Activated T-helper 1 cell treated with anti-CD3 and anti-CD28 coated beads, Interleukin-2, amount 50 U/mL, for 16 hours (primary cell): Measurements from ENCODE around the gene ABCC1.
A peak's percentile ranks its signal among the peaks of the same experiment; 100 is the strongest.
"Not testable (repeated sequence)": the region's sequence is repeated elsewhere in the genome, so short reads cannot be mapped to it uniquely, and the experiment has no call there.

Source experiments
- DNase-seq, 2 donors: peaks; one replicate each; pipeline ENCODE4 v3.0.0-alpha.2; 2020; ENCODE audit warnings: low read depth in 1 of 2, low spot score in 1 of 2

ABCC1 gene

GRCh38 chr16:15949210-15950160 is at the start of gene ABCC1:
TSS of gene ABCC1 (plus strand) at chr16:15949616. CDS start at chr16:15949752, 136 bp downstream.
- DNase-seq: peak; percentile 15 to 49

- no peak for DNase-seq
Measured at GRCh38 chr16:15900357-15900756, 49.1 kb upstream of the ABCC1 start.

- DNase-seq: no peak
Measured at GRCh38 chr16:15900901-15901500, 48.4 kb upstream of the ABCC1 start.

GRCh38 chr16:15903960-15904359 is 45.5 kb upstream of the ABCC1 start:
- DNase-seq: no peak

- DNase-seq: no peak
Measured at GRCh38 chr16:15906439-15906838, 43.0 kb upstream of the ABCC1 start.

GRCh38 chr16:15907863-15908478 is 41.4 kb upstream of the ABCC1 start:
- no peak for DNase-seq

- no peak for DNase-seq
Measured at GRCh38 chr16:15911198-15911597, 38.2 kb upstream of the ABCC1 start.

GRCh38 chr16:15913046-15913698 is 36.2 kb upstream of the ABCC1 start:
- no peak for DNase-seq

- no peak for DNase-seq
Measured at GRCh38 chr16:15915555-15916081, 33.8 kb upstream of the ABCC1 start.

GRCh38 chr16:15916323-15916722 is 33.1 kb upstream of the ABCC1 start:
- no peak for DNase-seq

- not testable (repeated sequence) for DNase-seq
Measured at GRCh38 chr16:15918314-15918713, 31.1 kb upstream of the ABCC1 start.

GRCh38 chr16:15919331-15919730 is 30.1 kb upstream of the ABCC1 start:
- no peak for DNase-seq

GRCh38 chr16:15924996-15925395 is 24.4 kb upstream of the ABCC1 start:
- DNase-seq: no peak

GRCh38 chr16:15925631-15926030 is 23.8 kb upstream of the ABCC1 start:
- DNase-seq: no peak

GRCh38 chr16:15928261-15929104 is 20.9 kb upstream of the ABCC1 start:
- no peak for DNase-seq

- DNase-seq: no peak
Measured at GRCh38 chr16:15932939-15933338, 16.5 kb upstream of the ABCC1 start.

- no peak for DNase-seq
Measured at GRCh38 chr16:15933781-15934180, 15.6 kb upstream of the ABCC1 start.

GRCh38 chr16:15934991-15935390 is 14.4 kb upstream of the ABCC1 start:
- DNase-seq: no peak

GRCh38 chr16:15936809-15937208 is 12.6 kb upstream of the ABCC1 start:
- DNase-seq: not testable (repeated sequence)
